GM12892 (cell line): Measurements from ENCODE around the gene FEM1C.

Experiments
- POLR2A ChIP-seq: IDR thresholded peaks from 2 replicates; pipeline ENCODE4 v1.6.1; 2011; ENCODE audit warnings: low read depth, low read length, control low read depth
- POLR2AphosphoS5 ChIP-seq: IDR thresholded peaks from 2 replicates; pipeline ENCODE4 v1.6.1; 2011; ENCODE audit warnings: low read depth, low read length, control low read depth
- TAF1 ChIP-seq: IDR thresholded peaks from 2 replicates; pipeline ENCODE4 v1.6.1; 2011; ENCODE audit warnings: low read depth, mild to moderate bottlenecking, control low read depth, low read length, borderline replicate concordance

- TF ChIP-seq POLR2A (no peak), POLR2AphosphoS5 (no peak), TAF1 (no peak)
Observed at GRCh38 chr5:115553082-115553481, 8.5 kb upstream of the FEM1C start.
